ENCODE measurements around the gene OR2T11. TPM values are rescaled to one million over a fixed set of nuclear protein-coding genes. Genes with fewer than 3 reads are reported as not detected.

OR2T11 gene
- total RNA-seq, 1 experiment from 2014 or later = not detected

GRCh38 chr1:248618119-248618518, 16.8 kb downstream of the OR2T11 start:
- peaks cover 18% of the 10 kb centered on the region for H3K4me1 ChIP-seq (ENCODE audit: insufficient read depth, low read length, poor library complexity, severe bottlenecking)
- H3K9me3 ChIP-seq (ENCODE audit: low read depth, low read length, poor library complexity, severe bottlenecking) = no peaks in the 10 kb centered on the region
- no peak for DNase-seq (ENCODE audit: low spot score)
- no peak overlapping the region for H3K4me3 ChIP-seq (ENCODE audit: low read depth, low read length, poor library complexity, severe bottlenecking)
- ChIA-PET CTCF (interaction anchor here (0.6 kb wide), 1 partner anchor 213 kb away, joined by 3 read pairs; no protein-coding TSS in a partner anchor), POLR2A (ENCODE audit: low non-redundant PET) (no interaction called here)
- H3K27me3 ChIP-seq (replicated peaks; ENCODE audit: insufficient read depth, low read depth, low read length, poor library complexity) = no peaks in the 10 kb centered on the region
- H3K36me3 ChIP-seq (ENCODE audit: insufficient read depth, low read length, poor library complexity, severe bottlenecking) = no peaks in the 10 kb centered on the region
- intact Hi-C loops (cut with micrococcal nuclease; ENCODE audit: unreplicated experiment) = loop anchor here (10.0 kb wide), 1 partner anchor 373 kb away; no protein-coding TSS in a partner anchor
- no peak overlapping the region for H3K27ac ChIP-seq (ENCODE audit: low read depth, low read length, poor library complexity, severe bottlenecking)
- TF ChIP-seq EZH2 (IDR thresholded peaks at IDR 0.05; ENCODE audit: borderline replicate concordance, low read depth, low read length, poor library complexity, severe bottlenecking) (no peak), CTCF (conservative IDR thresholded peaks at IDR 0.05; ENCODE audit: low read depth, low read length) (no peak)
- BruUV-seq (replicated peaks) = no TSS peak

- no peaks in the 10 kb centered on the region for H3K36me3 ChIP-seq (ENCODE audit: insufficient read depth, low read length, poor library complexity, severe bottlenecking)
- POLR2A ChIA-PET (ENCODE audit: low non-redundant PET) = no interaction called here
- BruUV-seq (replicated peaks) = no TSS peak
- H3K27ac ChIP-seq (ENCODE audit: low read depth, low read length, poor library complexity, severe bottlenecking) = no peak overlapping the region
- intact Hi-C loops (cut with micrococcal nuclease; ENCODE audit: unreplicated experiment) = loop anchor here (10.0 kb wide), 1 partner anchor 369 kb away; no protein-coding TSS in a partner anchor
- no peaks in the 10 kb centered on the region for H3K9me3 ChIP-seq (ENCODE audit: low read depth, low read length, poor library complexity, severe bottlenecking)
- TF ChIP-seq EZH2 (IDR thresholded peaks at IDR 0.05; ENCODE audit: borderline replicate concordance, low read depth, low read length, poor library complexity, severe bottlenecking) (no peak), CTCF (conservative IDR thresholded peaks at IDR 0.05; ENCODE audit: low read depth, low read length) (no peak)
- CTCF ChIA-PET = no interaction called here
- H3K4me3 ChIP-seq (ENCODE audit: low read depth, low read length, poor library complexity, severe bottlenecking) = no peak overlapping the region
- DNase-seq (ENCODE audit: low spot score) = no peak
- no peaks in the 10 kb centered on the region for H3K27me3 ChIP-seq (replicated peaks; ENCODE audit: insufficient read depth, low read depth, low read length, poor library complexity)
- H3K4me1 ChIP-seq (ENCODE audit: insufficient read depth, low read length, poor library complexity, severe bottlenecking) = no peaks in the 10 kb centered on the region
Observed at GRCh38 chr1:248613742-248614141, 21.1 kb downstream of the OR2T11 start.

- peak; percentile 50 for DNase-seq (ENCODE audit: low spot score)
- no peaks in the 10 kb centered on the region for H3K4me1 ChIP-seq (ENCODE audit: insufficient read depth, low read length, poor library complexity, severe bottlenecking)
- no peaks in the 10 kb centered on the region for H3K36me3 ChIP-seq (ENCODE audit: insufficient read depth, low read length, poor library complexity, severe bottlenecking)
- H3K27me3 ChIP-seq (replicated peaks; ENCODE audit: insufficient read depth, low read depth, low read length, poor library complexity) = no peaks in the 10 kb centered on the region
- POLR2A ChIA-PET (ENCODE audit: low non-redundant PET) = no interaction called here
- BruUV-seq (replicated peaks) = no TSS peak
- no peaks in the 10 kb centered on the region for H3K9me3 ChIP-seq (ENCODE audit: low read depth, low read length, poor library complexity, severe bottlenecking)
- H3K27ac ChIP-seq (ENCODE audit: low read depth, low read length, poor library complexity, severe bottlenecking) = no peak overlapping the region
- CTCF ChIA-PET = interaction anchor here (1.0 to 1.2 kb wide), 2 partner anchors 207 to 368 kb away, joined by 3 read pairs; no protein-coding TSS in a partner anchor
- intact Hi-C loops (cut with micrococcal nuclease; ENCODE audit: unreplicated experiment) = loop anchor here (1.0 to 10.0 kb wide), 2 partner anchors 208 to 367 kb away; no protein-coding TSS in a partner anchor
- no peak overlapping the region for H3K4me3 ChIP-seq (ENCODE audit: low read depth, low read length, poor library complexity, severe bottlenecking)
- TF ChIP-seq CTCF (conservative IDR thresholded peaks at IDR 0.05; ENCODE audit: low read depth, low read length) (peak; percentile 46), EZH2 (IDR thresholded peaks at IDR 0.05; ENCODE audit: borderline replicate concordance, low read depth, low read length, poor library complexity, severe bottlenecking) (no peak)
Observed at GRCh38 chr1:248611883-248612414, 22.9 kb downstream of the OR2T11 start.

All from A673 (cell line).